GM12872 (cell line): ENCODE data around the gene CORO7.

Experiments
- CTCF ChIP-seq: IDR thresholded peaks from 3 replicates; pipeline ENCODE4 v1.5.1; 2011; ENCODE audit warnings: low read depth, mild to moderate bottlenecking, low read length, moderate library complexity; ENCODE audit not compliant: insufficient read depth

Gene CORO7

GRCh38 chr16:4383591-4384444 lies 32.6 kb downstream of the CORO7 start:
- no peak for TF ChIP-seq CTCF

GRCh38 chr16:4382795-4383357 lies 33.5 kb downstream of the CORO7 start:
- no peak for TF ChIP-seq CTCF

- no peak for TF ChIP-seq CTCF
These were observed 34.2 kb downstream of the CORO7 start for GRCh38 chr16:4381935-4382794.

- TF ChIP-seq CTCF, result no peak
These were observed 35.1 kb downstream of the CORO7 start for GRCh38 chr16:4381072-4381934.

GRCh38 chr16:4380119-4381063 lies 36.0 kb downstream of the CORO7 start:
- TF ChIP-seq CTCF, result no peak

GRCh38 chr16:4378999-4379690 lies 37.3 kb downstream of the CORO7 start:
- TF ChIP-seq CTCF, result no peak
